ENCODE data around the gene STON1. TPM values are rescaled to one million over a fixed set of nuclear protein-coding genes. Genes with fewer than 3 reads are reported as not detected.

The STON1 gene
- total RNA-seq, 1 experiment from 2014 or later = 5.5 TPM

GRCh38 chr2:48558456-48558855 is 28.5 kb downstream of the STON1 start:
- no peak overlapping the region for H4K8ac ChIP-seq (replicated peaks; ENCODE audit: insufficient read length, low read depth, low read length)
- H4K5ac ChIP-seq (ENCODE audit: insufficient read length, low read depth, low read length) = no peak overlapping the region
- peaks cover 3% of the 10 kb centered on the region; the same call in 1 of the 2 replicates for H3K4me1 ChIP-seq (ENCODE audit: insufficient read depth, low read length)
- H3K27me3 ChIP-seq (ENCODE audit: insufficient read depth, low read length) = no peaks in the 10 kb centered on the region
- no peak for DNase-seq
- no peak overlapping the region for H3K18ac ChIP-seq (ENCODE audit: insufficient read length, low read depth, low read length)
- H3K79me1 ChIP-seq (ENCODE audit: insufficient read depth, low read depth, low read length, poor library complexity, severe bottlenecking) = no peaks in the 10 kb centered on the region
- H3K4me2 ChIP-seq (ENCODE audit: insufficient read depth, insufficient read length, low read length) = no peak overlapping the region
- no peak overlapping the region for H4K91ac ChIP-seq (ENCODE audit: insufficient read length, low read depth, low read length)
- peaks cover 3% of the 10 kb centered on the region in 2 experiments for H3K9me3 Mint-ChIP-seq
- H3T11ph ChIP-seq (ENCODE audit: low read length) = no peak overlapping the region
- no peak overlapping the region for H2AFZ ChIP-seq (ENCODE audit: low read length)
- H3K4ac ChIP-seq (ENCODE audit: low read depth, low read length) = no peak overlapping the region
- H3K4me3 Mint-ChIP-seq = no peak overlapping the region
- H2BK5ac ChIP-seq (ENCODE audit: insufficient read length, low read length) = no peak overlapping the region
- no peak overlapping the region for H3K56ac ChIP-seq (ENCODE audit: insufficient read length, low read depth, low read length)
- no peak overlapping the region for H3K27ac Mint-ChIP-seq
- H3K36me3 Mint-ChIP-seq (ENCODE audit: insufficient read depth in 1 of 3, low read depth in 3 of 3) = peaks cover 0 to 20% (median 8%) of the 10 kb centered on the region in 3 experiments; a peak in 6 of 7 replicates
- no peaks in the 10 kb centered on the region for H3K9me3 ChIP-seq (ENCODE audit: control insufficient read depth, low read depth, low read length)
- H2BK20ac ChIP-seq (ENCODE audit: low read depth, low read length, poor library complexity, severe bottlenecking) = no peak overlapping the region
- H3K4me1 Mint-ChIP-seq = peaks cover 17 to 19% of the 10 kb centered on the region in 2 experiments
- H3K9ac ChIP-seq (ENCODE audit: extremely low read depth, insufficient read length, low read length) = no peak overlapping the region
- no peaks in the 10 kb centered on the region for H4K20me1 ChIP-seq (ENCODE audit: control insufficient read depth, insufficient read depth, insufficient read length)
- no peak overlapping the region for H3K14ac ChIP-seq (ENCODE audit: insufficient read depth, low read length)
- no peak overlapping the region for H2AK5ac ChIP-seq (ENCODE audit: insufficient read length, low read length)
- TF ChIP-seq CTCF (conservative IDR thresholded peaks at IDR 0.05) = no peak
- WGBS (ENCODE audit: extremely low coverage, insufficient read length, low lambda C conversion rate) = no CpG with 5 or more reads among the region's 1 CpG
- no peak overlapping the region for H3K27ac ChIP-seq (ENCODE audit: insufficient read length, low read depth, low read length)
- H3K23ac ChIP-seq (ENCODE audit: insufficient read length, low read depth, low read length) = no peak overlapping the region
- no peaks in the 10 kb centered on the region for H3K23me2 ChIP-seq (ENCODE audit: insufficient read length, low read depth, low read length, poor library complexity, severe bottlenecking)
- H3K27me3 Mint-ChIP-seq (ENCODE audit: low read depth) = 0 out of 2 replicates have a peak, but pooled peaks cover 2% of the 10 kb centered on the region
- H2BK15ac ChIP-seq (ENCODE audit: low read depth, low read length) = no peak overlapping the region
- H2BK12ac ChIP-seq (ENCODE audit: insufficient read length, low read depth, low read length) = no peak overlapping the region
- no peak overlapping the region for H2BK120ac ChIP-seq (ENCODE audit: low read depth, low read length, poor library complexity, severe bottlenecking)
- no peaks in the 10 kb centered on the region for H3K79me2 ChIP-seq (ENCODE audit: insufficient read depth, low read length)

Data from H9 (cell line).